ENCODE results near the gene ATP8A2.
"Not testable (repeated sequence)": the region's sequence is repeated elsewhere in the genome, so short reads cannot be mapped to it uniquely, and the experiment has no call there.

The ATP8A2 gene

DNA sequence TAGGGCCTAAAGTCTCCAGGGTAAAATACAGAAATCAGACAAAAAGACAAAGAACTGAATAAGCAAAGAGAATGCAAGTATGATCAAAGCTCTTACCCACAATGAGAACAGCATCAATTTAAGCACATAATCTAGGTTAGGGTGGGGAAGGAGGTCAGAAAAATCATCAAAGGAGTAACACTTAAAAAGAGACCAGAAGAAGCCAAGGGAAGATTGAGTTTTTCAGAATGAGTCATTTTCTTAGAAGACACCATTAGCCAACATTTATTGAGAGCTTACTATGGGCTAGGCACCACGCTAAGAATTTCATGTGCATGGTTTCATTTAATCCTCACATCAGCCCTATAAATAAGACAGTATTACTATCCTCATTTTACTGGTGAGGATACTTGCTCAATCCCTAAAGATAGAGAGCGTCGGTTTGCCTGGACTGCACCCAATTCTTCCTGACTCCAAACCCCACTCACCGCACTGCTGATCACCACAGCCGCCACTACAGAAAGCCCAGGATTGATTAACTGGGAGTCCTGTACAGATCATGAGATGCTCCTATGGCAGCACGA lies 681.7 kb downstream of the ATP8A2 start:
- no peak for ATAC-seq (replicated peaks; ENCODE audit: extremely low read depth, poor library complexity, severe bottlenecking)
- H3K27ac Mint-ChIP-seq (ENCODE audit: low read depth), result no peak overlapping the region
- H3K36me3 Mint-ChIP-seq (ENCODE audit: insufficient read depth), result peaks cover 1% of the 10 kb centered on the region
- no peaks in the 10 kb centered on the region for H3K9me3 Mint-ChIP-seq
- no peak overlapping the region for H3K4me3 Mint-ChIP-seq
- peaks cover 11% of the 10 kb centered on the region for H3K4me1 Mint-ChIP-seq
- DNase-seq (ENCODE audit: low spot score in 2 of 2), result no peak
- peaks cover 62% of the 10 kb centered on the region for H3K27me3 Mint-ChIP-seq

DNA sequence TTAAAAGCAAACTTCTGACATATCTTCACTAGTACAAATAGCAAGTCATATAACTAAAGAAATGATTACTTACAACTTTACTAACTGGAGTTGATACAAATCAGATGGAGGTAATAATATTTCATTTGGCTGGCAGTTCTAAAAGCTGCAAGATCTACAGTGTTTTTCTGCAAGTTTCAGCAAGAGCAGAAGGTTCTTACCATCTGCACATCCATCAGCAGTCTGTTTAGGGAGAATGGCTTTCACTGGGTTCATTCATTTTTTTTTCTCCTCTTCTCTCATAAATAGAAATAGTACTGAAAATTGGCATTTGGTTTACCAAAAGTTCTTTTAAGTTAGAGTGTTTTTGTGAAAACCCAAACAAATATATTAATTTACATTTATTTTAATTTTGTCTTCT lies 683.1 kb downstream of the ATP8A2 start:
- Mint-ChIP-seq H3K36me3 (ENCODE audit: insufficient read depth) (peaks cover 1% of the 10 kb centered on the region), H3K27me3 (peaks cover 63% of the 10 kb centered on the region), H3K9me3 (no peaks in the 10 kb centered on the region), H3K27ac (ENCODE audit: low read depth) (no peak overlapping the region), H3K4me3 (no peak overlapping the region), H3K4me1 (peaks cover 8% of the 10 kb centered on the region)
- ATAC-seq (replicated peaks; ENCODE audit: extremely low read depth, poor library complexity, severe bottlenecking) (no peak), DNase-seq (ENCODE audit: low spot score in 2 of 2) (no peak)

DNA sequence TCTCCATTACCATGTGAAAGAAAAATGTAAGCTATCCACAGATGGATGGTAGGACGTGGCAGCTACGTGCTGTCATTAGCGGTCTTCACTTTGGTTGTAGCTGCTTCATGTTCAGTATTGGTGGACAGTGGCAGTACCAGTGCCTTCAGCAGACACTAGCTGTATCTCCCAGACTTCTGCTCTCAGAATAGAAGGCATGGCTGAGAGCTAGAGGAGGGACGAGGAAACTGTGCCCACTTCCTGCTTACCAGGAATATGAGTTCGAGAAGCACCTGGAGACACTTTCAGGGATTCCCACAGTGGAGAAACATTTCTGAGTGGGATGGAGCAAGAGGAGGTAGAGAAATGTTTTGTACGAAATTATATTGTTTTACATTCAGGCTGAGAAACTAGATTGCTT lies 686.9 kb downstream of the ATP8A2 start:
- H3K9me3 Mint-ChIP-seq, result no peaks in the 10 kb centered on the region
- DNase-seq (ENCODE audit: low spot score in 2 of 2) (no peak), ATAC-seq (replicated peaks; ENCODE audit: extremely low read depth, poor library complexity, severe bottlenecking) (no peak)
- H3K27me3 Mint-ChIP-seq, result peaks cover 49% of the 10 kb centered on the region
- no peaks in the 10 kb centered on the region for H3K36me3 Mint-ChIP-seq (ENCODE audit: insufficient read depth)
- no peaks in the 10 kb centered on the region for H3K4me1 Mint-ChIP-seq
- H3K27ac Mint-ChIP-seq (ENCODE audit: low read depth), result no peak overlapping the region
- H3K4me3 Mint-ChIP-seq, result no peak overlapping the region

DNA sequence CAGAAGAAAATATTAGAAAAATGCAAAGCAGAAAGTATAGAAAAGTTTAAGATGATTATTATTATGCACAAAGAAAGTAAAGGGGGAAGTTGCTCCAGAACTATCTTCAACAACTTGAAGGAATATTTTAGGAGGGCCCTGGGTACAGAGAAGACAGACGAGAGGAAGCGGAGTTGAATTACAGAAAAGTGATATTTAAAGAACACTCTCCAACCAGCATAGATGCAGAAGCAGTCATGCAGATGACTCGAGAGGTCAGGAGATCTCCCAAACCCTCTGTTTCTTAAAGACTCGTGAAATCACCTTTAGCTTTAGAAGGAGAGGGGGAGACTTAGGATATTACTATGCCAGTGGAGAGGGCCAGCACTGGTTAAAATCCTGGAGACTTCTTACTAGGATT lies 688.6 kb downstream of the ATP8A2 start:
- DNase-seq (ENCODE audit: low spot score in 2 of 2) (no peak), ATAC-seq (replicated peaks; ENCODE audit: extremely low read depth, poor library complexity, severe bottlenecking) (no peak)
- Mint-ChIP-seq H3K4me1 (no peaks in the 10 kb centered on the region), H3K27me3 (peaks cover 36% of the 10 kb centered on the region), H3K9me3 (no peaks in the 10 kb centered on the region), H3K27ac (ENCODE audit: low read depth) (no peak overlapping the region), H3K36me3 (ENCODE audit: insufficient read depth) (no peaks in the 10 kb centered on the region), H3K4me3 (no peak overlapping the region)

DNA sequence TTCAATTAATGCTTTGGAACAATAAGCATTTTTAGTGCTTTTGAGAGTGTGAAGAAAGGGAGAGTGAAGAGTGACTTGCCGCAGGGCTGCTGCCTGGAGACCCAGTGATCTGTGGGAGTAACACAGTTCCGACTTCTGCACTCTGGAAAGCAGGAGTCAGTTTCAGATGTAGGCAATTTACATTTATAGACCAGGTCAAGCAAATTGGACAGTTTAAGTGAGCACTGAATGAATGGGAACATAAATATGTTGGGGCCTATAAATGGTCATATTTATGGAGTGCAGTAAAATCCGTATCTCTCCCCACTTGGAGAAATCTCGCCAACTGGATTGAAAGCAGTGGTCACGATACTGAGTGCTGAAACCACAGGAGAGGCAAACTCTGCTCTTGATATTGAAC lies 689.5 kb downstream of the ATP8A2 start:
- Mint-ChIP-seq H3K4me3 (no peak overlapping the region), H3K27ac (ENCODE audit: low read depth) (no peak overlapping the region), H3K4me1 (no peaks in the 10 kb centered on the region), H3K9me3 (no peaks in the 10 kb centered on the region), H3K36me3 (ENCODE audit: insufficient read depth) (no peaks in the 10 kb centered on the region), H3K27me3 (peaks cover 33% of the 10 kb centered on the region)
- ATAC-seq (replicated peaks; ENCODE audit: extremely low read depth, poor library complexity, severe bottlenecking) (no peak), DNase-seq (ENCODE audit: low spot score in 2 of 2) (no peak)

DNA sequence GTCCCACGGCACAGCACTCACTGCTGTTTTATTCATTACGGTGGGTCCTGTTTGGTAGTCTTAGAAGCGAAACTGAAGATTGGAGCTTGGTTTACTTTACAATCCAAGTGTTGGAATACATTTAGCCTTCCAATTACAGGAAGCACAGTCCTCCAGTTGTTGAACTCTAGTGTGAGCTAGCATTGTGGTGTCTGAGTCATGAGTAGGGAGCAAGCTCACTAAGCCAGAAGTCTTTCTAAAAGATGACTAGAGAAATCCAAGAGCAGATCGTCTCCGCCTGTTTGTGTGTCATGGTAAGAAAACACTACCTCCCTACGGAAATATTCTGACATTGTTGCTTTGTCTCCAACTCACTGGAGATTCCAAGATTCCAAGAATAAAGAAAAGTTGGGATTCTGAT lies 690.2 kb downstream of the ATP8A2 start:
- Mint-ChIP-seq H3K27me3 (peaks cover 33% of the 10 kb centered on the region), H3K4me1 (no peaks in the 10 kb centered on the region), H3K36me3 (ENCODE audit: insufficient read depth) (no peaks in the 10 kb centered on the region), H3K9me3 (no peaks in the 10 kb centered on the region), H3K27ac (ENCODE audit: low read depth) (no peak overlapping the region), H3K4me3 (no peak overlapping the region)
- ATAC-seq (replicated peaks; ENCODE audit: extremely low read depth, poor library complexity, severe bottlenecking) (no peak), DNase-seq (ENCODE audit: low spot score in 2 of 2) (no peak)

DNA sequence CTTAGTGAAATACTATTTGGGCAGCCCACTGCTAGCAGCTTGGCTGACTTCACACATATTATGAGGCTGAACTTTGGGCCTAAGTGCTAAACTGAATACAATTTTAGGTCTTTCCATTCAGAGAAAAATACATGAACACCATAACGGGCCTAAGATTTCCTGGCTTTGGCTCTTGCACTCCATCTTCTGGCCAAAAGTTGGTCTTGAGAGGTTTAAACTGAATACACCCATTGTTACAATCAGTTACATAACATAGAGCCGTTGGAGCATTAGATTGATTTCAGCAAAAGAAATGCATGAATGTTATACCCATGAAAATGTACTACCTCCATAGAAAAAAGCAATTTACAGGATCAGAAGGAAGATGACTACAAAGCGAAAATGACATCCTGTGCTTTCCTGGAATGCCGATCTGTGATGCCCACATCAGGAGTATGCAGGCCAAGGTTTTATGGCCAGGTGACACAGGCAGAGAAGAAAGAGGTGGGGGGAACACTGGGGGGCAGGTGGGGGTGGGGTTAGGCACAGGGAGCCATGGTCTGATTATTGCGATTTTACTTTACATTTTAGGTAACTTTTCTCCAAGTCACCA lies 691.2 kb downstream of the ATP8A2 start:
- Mint-ChIP-seq H3K36me3 (ENCODE audit: insufficient read depth) (no peaks in the 10 kb centered on the region), H3K4me1 (no peaks in the 10 kb centered on the region), H3K27me3 (peaks cover 33% of the 10 kb centered on the region), H3K9me3 (no peaks in the 10 kb centered on the region), H3K4me3 (no peak overlapping the region), H3K27ac (ENCODE audit: low read depth) (no peak overlapping the region)
- no peak for ATAC-seq (replicated peaks; ENCODE audit: extremely low read depth, poor library complexity, severe bottlenecking)
- DNase-seq (ENCODE audit: low spot score in 2 of 2), result no peak

DNA sequence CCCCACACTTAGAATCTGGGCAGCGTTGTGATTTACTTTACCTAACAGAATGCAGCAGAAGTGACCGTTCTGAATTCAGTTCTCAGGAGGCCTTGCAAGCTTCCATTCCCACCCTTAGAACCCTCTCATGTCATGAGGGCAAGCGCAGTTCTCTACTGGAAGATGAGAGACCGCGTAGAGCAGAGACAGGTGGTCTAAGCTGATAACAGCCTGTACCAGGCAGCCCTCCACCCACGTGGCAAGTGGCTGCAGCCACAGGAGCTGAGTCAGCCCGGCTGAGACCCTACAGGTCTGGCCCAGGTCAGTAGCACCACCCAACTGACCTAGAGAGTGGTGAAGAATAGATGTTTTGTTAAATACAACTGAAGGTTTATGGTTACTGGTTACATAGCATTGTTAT lies 694.7 kb downstream of the ATP8A2 start:
- H3K4me1 Mint-ChIP-seq, result not testable (repeated sequence)

DNA sequence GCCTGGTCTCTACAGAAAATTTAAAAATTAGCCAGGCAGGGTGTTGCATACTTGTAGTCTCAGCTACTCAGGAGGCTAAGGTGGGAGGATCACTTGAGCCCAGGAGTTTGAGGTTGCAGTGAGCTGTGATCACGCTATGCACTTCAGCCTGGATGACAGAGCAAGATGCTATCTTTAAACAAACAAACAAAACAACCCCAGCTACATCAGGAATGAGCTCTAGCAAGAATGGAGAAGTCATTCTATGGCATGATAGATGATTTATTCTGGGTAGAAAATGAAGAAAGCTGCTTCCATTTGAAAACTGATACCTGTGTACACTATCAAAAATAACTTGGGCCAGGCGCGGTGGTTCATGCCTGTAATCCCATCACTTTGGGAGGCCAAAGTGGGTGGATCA lies 695.8 kb downstream of the ATP8A2 start:
- no peak overlapping the region for H3K27ac Mint-ChIP-seq (ENCODE audit: low read depth)
- no peak for ATAC-seq (replicated peaks; ENCODE audit: extremely low read depth, poor library complexity, severe bottlenecking)
- DNase-seq (ENCODE audit: low spot score in 2 of 2), result no peak

More for the DNA sequence above, 694.7 kb downstream of the ATP8A2 start:
- not testable (repeated sequence) for ATAC-seq (replicated peaks; ENCODE audit: extremely low read depth, poor library complexity, severe bottlenecking); DNase-seq (ENCODE audit: low spot score in 2 of 2); H3K4me3 Mint-ChIP-seq; H3K9me3 Mint-ChIP-seq; H3K27ac Mint-ChIP-seq (ENCODE audit: low read depth); H3K36me3 Mint-ChIP-seq (ENCODE audit: insufficient read depth)
- peaks cover 19% of the 10 kb centered on the region for H3K27me3 Mint-ChIP-seq

DNA sequence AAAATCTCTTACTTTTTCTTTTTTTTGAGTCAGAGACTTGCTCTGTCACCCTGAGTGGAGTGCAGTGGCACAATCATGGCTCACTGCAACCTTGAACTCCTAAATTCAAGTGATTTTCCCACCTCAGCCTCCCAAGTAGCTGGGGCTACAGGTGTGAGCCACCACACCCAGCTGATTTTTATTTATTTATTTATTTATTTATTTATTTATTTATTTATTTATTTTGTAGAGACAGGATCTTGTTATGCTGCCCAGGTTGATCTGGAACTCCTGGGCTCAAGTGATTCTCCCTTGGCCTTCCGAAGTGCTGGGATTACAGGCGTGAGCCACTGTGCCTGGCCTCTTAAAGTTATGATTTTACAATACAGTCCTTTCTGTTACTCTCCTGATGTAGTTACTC lies 696.6 kb downstream of the ATP8A2 start:
- not testable (repeated sequence) for ATAC-seq (replicated peaks; ENCODE audit: extremely low read depth, poor library complexity, severe bottlenecking); H3K4me1 Mint-ChIP-seq; H3K9me3 Mint-ChIP-seq; H3K36me3 Mint-ChIP-seq (ENCODE audit: insufficient read depth); DNase-seq (ENCODE audit: low spot score in 2 of 2); H3K4me3 Mint-ChIP-seq; H3K27ac Mint-ChIP-seq (ENCODE audit: low read depth)
- peaks cover 29% of the 10 kb centered on the region for H3K27me3 Mint-ChIP-seq

More for the DNA sequence above, 695.8 kb downstream of the ATP8A2 start:
- no peak overlapping the region for H3K4me3 Mint-ChIP-seq
- no peaks in the 10 kb centered on the region for H3K9me3 Mint-ChIP-seq
- H3K36me3 Mint-ChIP-seq (ENCODE audit: insufficient read depth), result no peaks in the 10 kb centered on the region
- peaks cover 29% of the 10 kb centered on the region for H3K27me3 Mint-ChIP-seq
- no peaks in the 10 kb centered on the region for H3K4me1 Mint-ChIP-seq

DNA sequence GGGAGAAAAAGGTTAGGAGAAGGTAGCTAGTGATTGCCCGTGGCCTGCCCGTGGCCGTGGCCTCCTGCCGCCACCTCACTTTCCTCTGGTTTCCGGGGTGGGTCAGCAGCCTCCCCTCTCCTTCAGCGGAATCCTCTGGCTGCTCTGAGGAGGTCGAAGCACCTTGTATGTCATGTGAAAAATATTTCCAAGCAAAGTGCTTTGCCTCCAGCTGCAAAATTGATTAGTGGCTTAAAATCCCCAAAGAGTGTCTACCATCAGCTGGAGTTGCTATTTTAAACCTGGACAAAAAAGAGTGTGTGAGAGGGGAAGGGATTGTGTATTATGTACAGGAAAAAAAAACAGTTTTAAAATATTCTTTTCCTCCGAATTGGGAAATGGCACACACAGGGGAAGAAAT lies 697.9 kb downstream of the ATP8A2 start:
- not testable (repeated sequence) for ATAC-seq (replicated peaks; ENCODE audit: extremely low read depth, poor library complexity, severe bottlenecking); H3K4me3 Mint-ChIP-seq; DNase-seq (ENCODE audit: low spot score in 2 of 2); H3K9me3 Mint-ChIP-seq; H3K27ac Mint-ChIP-seq (ENCODE audit: low read depth); H3K4me1 Mint-ChIP-seq; H3K36me3 Mint-ChIP-seq (ENCODE audit: insufficient read depth)
- H3K27me3 Mint-ChIP-seq, result peaks cover 40% of the 10 kb centered on the region

DNA sequence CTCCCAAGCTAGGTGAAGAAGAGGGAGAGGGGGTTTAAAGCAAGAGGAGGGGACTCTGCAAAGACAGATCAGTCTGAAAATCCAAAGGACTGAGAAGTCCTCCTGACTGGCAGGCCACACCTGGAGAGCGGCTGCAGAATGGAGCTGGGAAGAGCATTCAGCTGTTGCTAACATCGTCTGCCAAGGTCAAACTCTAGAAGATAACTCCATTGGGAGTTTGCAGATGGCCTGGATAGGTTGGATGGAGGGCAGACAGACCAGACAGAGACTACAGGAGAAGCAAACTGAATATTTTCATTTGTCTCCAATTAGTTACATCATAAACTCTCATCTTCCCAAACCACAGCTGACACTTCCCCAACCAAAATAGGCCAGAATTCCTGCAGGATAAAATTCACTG lies 699.9 kb downstream of the ATP8A2 start:
- Mint-ChIP-seq H3K9me3 (no peaks in the 10 kb centered on the region), H3K27me3 (peaks cover 48% of the 10 kb centered on the region), H3K27ac (ENCODE audit: low read depth) (no peak overlapping the region), H3K36me3 (ENCODE audit: insufficient read depth) (no peaks in the 10 kb centered on the region), H3K4me3 (no peak overlapping the region), H3K4me1 (no peaks in the 10 kb centered on the region)
- DNase-seq (ENCODE audit: low spot score in 2 of 2) (no peak), ATAC-seq (replicated peaks; ENCODE audit: extremely low read depth, poor library complexity, severe bottlenecking) (no peak)

DNA sequence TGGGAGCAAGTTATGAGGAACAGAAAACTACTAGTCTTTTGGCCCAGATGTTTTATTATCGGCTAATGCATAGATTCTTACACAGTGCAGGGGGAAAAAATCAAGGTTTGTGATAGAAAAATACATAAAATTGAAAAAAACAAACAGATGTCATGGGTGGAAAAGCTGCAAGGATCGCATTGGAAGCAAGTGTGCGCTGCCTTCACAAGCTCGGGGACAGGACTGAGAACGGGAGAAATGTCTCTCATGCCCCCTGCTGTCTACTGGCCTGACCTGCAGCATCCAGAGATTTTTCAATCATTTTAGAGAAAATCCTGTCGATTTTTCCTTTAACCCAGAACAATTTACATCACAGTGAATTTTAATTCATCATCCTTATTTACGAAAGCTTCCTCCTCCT lies 700.6 kb downstream of the ATP8A2 start:
- H3K36me3 Mint-ChIP-seq (ENCODE audit: insufficient read depth); ATAC-seq (replicated peaks; ENCODE audit: extremely low read depth, poor library complexity, severe bottlenecking); DNase-seq (ENCODE audit: low spot score in 2 of 2); H3K4me1 Mint-ChIP-seq; H3K9me3 Mint-ChIP-seq; H3K4me3 Mint-ChIP-seq; H3K27ac Mint-ChIP-seq (ENCODE audit: low read depth): not testable (repeated sequence)
- H3K27me3 Mint-ChIP-seq, result peaks cover 54% of the 10 kb centered on the region

Data from central memory CD8-positive, alpha-beta T cell (primary cell).